ENCODE measurements around the gene MFNG.

The MFNG gene

DNA sequence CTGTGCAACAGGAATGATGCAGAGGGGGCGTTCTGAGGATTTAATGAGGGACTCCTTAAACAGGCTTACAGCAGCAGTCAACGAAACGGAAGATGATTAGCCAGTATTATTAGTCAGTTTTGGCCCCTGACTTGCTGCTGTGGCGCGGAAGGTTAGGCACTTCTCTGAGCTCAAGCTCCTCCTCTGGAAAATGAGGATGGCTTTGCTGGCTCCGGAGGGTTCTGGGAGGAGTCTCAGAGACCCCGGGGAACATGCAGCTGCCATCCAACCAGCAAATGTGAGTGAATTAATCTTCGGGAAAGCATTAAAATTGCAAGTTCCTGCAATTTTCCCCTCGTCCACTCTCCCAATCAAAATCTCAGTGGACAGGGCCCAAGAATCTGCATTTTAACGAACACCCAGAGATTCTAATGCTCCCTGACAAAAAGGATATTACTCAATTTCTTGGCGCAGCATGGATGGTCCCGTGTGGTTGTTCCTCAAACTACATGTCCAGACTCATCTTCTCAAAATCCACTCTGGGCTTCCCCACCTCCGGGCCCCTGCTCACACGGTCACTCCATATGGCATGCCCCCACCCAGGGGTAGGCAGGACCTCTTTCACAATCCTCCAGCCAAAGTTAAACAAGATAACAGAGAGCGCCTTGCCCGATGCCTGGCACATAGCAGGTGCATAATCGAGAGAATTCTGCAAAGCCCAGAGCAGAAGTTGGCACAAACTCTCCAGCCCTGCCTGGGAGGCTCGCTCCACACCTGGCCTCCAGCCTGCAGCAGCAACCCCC is 65.3 kb downstream of the MFNG start:
- no peak for DNase-seq

DNA sequence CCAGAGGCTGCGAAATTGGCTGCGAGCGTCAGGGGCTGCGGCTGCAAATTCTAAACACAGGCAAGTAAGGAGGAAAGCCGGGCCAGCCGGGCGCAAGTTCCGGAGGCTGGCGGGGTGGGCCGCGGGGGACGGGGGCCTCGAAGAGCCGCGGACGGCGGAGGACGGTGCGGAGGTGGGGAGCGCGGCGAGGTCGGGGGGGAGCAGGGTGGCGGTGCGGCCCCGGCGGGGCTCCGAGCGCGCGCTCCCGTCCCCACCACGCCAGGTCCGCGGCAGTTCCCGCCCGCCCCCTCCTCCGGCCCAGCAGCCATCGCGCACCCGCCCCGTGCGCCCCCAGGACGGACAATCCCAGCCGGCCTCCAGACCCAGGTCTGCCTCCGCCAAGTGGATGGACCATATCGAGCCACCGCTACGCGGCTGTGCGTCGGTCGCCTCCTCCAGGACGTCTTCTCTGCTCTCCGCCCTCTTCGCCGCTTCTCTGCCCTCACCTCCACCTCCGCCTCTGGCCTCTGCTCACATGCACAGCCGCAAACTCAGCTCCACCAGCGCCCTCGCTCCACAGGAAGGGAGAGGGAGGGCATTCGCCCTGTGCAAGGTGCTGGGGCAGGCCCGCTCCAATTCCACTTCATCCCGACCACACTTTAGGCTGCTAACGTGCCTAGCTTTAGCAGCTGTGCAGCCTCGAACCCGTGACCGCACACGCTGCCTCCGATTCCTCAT is 66.1 kb downstream of the MFNG start:
- DNase-seq, result peak; percentile 22

DNA sequence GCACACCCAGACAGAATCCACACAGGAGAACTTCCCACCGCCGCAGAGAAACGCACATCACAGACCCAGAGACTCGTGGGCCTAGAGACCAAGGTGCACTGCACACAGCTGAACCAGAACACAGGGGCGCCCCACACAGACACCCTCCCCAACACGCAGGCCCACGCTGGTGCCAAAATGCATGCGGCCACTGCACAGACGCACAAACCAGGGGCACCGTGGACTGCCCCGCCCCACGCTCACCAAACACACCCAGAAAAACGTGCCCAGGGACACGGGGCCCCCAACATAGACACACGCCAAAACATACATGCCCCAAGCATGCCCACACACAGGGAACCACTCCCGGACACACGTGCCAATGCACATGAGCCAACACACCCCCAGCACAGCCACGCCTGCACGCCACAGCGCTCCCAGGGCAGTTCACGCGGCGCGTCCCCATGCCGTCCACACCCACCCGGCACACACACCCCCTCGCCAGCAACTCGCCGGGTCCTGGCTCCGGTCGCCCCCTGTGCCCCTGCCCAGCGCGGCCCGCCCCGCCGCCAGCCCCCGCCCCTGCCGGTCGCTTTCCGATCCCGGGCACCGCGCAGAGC is 66.7 kb downstream of the MFNG start:
- no peak for DNase-seq
